ENCODE results near the gene CACNA2D1. TPM values are rescaled to one million over a fixed set of nuclear protein-coding genes. Genes with fewer than 3 reads are reported as not detected.

The CACNA2D1 gene
- total RNA-seq, 1 experiment from 2014 or later, result 13.6 TPM

DNA sequence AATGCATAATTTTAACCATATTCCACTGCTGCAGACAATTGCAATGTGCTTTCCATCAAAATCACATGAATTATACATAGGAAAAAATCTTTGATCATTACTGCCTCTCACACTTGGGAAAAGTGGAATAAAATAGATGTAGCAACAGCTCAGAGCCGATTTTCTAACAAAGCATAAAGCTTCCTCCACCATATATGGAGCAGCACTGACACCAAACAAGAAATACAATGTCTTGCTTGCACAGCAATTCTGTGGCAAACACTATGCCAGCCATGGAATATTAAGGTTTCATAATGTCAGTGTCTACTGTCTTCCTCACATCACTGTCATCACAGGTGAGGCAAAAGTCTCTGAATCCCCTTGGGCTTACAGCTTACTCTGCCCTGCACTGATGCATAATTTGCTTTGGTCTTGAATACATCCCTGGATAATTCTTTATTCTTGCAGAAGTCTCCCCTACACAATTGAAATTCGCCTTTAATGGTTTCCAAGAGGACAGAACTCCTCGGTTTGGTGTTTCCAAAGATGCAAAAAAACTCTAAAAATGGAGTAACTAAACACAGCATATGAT, 198.5 kb downstream of the CACNA2D1 start:
- no peak for DNase-seq (ENCODE audit: extremely low read depth, low read depth)

DNA sequence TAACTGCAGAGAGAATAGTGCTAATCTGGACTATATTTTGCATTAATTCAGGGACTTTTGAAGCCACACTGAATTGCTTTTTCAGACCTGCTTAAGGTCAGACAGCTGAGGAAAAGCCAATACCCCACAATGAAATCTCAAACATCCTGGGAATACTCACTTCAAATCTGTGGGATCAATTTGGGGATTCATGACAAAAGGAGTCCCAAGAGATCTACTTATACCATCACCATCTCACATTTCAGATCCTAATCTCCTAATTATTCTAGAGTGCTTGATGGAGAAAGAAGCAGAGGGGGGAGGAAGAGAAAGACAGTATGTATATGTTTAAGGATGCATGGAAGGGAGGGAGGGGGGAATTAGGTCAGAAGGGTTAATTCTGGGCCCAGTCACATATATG, 202.2 kb downstream of the CACNA2D1 start:
- DNase-seq (ENCODE audit: extremely low read depth, low read depth), result no peak

DNA sequence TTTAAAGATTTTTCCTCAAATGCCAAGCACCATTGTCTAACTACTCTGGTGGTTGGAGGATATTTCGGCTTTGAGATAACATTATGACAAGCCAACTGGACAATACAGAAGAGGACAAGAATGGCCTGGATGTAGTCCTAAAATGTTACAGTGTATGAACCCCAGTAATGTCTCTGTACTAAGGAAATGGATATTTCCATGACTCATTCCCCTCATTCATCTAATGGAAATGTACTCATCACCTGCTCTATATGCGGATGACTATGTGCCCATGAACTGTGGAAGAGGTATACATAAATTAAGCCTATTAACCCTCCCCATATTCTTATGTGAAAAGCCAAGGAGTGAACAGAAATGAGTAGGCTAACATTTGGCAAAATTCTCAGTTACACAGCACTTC, 207.9 kb downstream of the CACNA2D1 start:
- no peak for DNase-seq (ENCODE audit: extremely low read depth, low read depth)

DNA sequence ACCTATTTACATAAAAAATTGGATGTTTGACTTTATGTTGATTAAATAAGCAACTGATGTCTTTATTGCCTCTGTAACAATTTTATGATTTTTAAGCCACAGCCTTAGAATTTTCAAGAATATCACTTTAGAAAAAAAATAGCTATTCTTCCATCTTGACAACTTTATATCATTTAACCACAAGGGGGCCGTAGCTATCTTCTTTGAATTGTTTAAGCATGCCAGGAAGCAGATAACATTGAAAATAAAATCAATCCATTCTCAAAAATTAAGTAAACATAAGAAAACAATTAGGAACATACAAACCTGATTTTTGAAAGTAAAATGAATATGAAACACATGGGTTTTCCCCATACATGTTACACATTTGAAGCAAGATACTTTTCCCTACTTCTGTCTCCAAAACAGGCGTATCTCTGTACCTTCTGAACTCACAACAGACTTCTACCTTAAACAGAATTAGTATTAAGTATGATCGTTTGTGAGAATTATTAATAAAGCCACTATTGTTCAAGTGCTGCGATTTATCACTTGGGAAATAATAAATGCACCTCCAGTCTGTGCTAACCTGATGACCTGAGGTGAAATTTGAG, 209.0 kb downstream of the CACNA2D1 start:
- DNase-seq (ENCODE audit: extremely low read depth, low read depth), result peak; percentile 56

DNA sequence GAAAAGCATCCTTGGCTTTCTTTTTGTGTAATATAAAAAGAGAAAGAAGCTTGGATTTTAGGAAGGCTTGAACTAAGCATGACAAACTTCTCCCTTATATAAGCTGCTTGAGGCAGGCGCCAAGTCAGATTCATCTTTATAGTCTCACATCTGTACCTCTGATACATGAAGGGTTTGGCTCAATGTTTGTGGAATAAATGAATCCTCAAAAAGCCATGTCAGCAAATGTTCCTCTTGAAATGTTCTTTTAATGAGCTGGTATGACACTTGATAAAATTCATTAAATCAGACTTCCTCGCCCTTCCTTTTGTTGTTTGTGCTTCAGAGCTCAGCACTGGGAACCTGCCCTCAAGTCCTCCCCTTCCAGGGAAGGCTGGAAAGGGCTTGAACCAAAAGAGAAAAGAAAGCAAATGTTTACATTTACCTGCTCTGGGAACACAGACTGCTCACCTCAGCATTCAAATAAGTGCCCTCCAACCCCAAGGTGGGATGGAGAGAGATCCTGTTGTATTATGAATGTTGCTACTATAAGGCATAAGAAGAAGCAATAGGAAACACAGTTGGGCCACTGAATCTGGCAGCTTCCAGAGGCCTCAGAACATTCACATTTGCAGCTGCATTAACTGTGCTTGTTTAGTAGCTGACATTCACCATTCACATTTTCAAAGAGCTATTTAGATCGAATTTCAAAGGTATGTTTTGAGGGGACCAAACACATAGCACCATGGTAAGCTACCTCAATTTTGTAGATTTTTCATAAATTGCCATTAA, 212.6 kb downstream of the CACNA2D1 start:
- no peak for DNase-seq (ENCODE audit: extremely low read depth, low read depth)

DNA sequence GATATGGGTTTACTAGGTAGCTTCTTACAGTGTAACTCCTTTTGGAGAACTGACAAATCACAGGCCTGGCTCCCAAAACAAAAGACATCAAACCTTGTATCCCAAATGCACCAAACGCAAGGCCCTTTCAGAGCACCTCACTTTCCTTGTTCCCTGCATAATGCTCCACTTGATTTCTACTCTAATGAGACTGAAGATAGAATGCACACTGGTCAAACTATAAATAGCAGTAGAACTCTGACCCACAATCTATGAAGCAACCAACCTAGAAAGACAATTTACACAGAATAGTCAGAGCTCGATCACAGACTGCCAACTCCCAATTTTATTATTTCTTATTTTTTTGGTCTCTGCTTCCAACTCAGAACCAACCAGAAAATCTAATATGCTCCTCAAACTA, 214.4 kb downstream of the CACNA2D1 start:
- no peak for DNase-seq (ENCODE audit: extremely low read depth, low read depth)

DNA sequence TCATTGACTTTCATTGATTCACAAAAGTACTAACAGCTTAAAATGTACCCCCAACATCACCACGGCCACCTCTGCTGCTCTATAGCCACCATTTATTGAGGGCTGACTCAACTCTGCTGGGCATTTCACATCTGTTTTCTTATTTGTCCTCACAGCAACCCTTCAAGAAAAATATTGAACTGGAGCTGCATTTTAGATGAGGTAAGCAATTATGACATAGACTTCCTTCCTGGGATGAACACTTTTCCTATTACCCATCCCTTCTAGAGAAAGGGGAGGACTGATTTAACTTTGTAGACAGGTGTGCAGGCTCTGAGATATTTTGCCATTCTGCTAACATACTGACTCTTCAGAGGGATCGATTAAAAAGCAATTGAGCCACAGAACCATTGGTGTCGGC, 217.4 kb downstream of the CACNA2D1 start:
- no peak for DNase-seq (ENCODE audit: extremely low read depth, low read depth)

DNA sequence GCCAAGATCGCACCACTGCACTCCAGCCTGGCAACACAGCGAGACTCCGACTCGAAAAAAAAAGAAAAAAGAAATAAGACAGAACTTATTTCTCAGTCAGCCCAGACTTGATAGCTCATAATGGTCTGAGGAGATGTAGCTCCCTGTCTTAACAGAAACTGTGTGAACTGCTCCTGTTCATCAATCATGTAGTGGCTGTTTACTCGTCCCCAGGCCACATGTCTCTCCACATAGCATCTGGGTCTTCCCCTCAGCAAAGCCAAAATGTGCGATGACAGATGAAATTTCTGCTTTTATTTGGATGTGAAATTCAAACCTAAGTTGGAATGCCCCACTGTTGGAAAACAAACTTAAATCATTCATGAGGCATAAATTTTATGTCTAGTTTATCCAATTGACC, 219.0 kb downstream of the CACNA2D1 start:
- no peak for DNase-seq (ENCODE audit: extremely low read depth, low read depth)

DNA sequence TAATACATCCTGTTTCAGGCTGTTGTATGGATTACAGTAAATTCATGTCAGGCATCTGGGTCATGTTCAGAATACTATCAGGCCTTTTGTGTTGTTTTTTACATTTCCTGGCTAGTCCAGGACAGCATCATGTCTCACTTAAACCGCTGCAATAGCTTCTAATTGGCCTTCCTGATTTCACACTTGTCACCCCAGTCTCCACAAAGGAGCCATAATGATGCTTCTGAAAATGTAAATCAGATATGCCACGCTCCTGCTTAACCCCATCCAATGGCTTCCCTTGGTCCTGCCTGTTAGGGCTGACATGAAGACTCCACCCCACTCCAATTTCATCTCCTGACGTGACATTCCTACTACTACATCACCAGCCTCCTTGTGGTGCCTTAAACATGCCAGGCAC, 220.0 kb downstream of the CACNA2D1 start:
- DNase-seq (ENCODE audit: extremely low read depth, low read depth), result no peak

DNA sequence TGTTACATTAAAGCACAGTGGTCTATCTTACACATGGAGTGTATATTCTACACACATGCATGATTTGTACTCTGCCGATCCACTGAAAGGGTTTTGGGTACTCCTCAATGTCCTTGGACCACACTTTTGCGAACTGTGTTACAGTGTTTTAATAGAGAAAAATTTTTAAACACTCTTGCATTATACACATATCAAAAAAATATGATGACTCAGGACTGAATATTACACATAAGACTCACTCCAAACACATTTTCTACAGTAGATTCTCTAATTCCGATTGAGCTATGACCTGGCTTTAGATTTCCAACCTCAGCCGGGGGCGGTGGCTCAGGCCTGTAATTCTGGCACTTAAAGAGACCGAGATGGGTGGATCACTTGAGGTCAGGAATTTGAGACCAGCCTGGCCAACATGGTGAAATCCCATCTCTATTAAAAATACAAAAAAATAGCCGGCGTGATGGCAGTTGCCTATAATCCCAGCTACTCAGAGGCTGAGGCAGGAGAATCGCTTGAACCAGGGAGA, 222.4 kb downstream of the CACNA2D1 start:
- DNase-seq (ENCODE audit: extremely low read depth, low read depth), result no peak

DNA sequence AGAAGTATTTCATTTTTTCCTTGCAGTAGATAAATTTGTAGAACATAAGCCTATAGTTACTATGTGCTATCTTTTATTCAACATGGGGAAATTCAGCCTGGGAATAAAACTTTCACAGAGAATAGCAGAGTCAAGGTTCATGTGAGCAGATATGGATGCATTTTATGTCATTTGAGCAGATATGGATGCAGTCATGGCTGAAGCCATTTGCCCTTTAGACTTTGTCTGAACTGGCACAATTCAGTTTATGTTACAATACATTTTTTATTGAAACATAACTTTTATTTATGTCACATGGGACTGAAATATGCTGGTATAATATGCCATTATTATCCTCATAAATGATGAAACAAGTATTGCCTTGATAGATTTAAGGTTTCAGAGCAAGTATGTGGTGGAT, 231.1 kb downstream of the CACNA2D1 start:
- no peak for DNase-seq (ENCODE audit: extremely low read depth, low read depth)

DNA sequence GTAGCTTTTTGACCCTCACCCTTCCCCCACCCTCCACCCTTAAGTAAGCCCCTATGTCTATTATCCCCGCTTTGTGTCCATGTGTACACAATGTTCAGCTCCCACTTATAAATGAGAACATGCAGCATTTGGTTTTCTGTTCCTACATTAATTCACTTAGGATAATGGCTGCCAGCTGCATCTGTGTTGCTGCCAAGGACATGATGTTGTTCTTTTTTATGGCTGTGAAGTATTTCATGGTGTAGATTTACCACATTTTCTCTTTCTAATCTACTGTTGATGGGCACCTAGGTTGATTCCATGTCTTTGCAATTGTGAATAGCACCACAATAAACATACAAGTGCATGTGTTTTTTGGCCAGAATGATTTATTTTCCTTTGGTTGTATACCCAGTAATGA, 232.2 kb downstream of the CACNA2D1 start:
- no peak for DNase-seq (ENCODE audit: extremely low read depth, low read depth)

DNA sequence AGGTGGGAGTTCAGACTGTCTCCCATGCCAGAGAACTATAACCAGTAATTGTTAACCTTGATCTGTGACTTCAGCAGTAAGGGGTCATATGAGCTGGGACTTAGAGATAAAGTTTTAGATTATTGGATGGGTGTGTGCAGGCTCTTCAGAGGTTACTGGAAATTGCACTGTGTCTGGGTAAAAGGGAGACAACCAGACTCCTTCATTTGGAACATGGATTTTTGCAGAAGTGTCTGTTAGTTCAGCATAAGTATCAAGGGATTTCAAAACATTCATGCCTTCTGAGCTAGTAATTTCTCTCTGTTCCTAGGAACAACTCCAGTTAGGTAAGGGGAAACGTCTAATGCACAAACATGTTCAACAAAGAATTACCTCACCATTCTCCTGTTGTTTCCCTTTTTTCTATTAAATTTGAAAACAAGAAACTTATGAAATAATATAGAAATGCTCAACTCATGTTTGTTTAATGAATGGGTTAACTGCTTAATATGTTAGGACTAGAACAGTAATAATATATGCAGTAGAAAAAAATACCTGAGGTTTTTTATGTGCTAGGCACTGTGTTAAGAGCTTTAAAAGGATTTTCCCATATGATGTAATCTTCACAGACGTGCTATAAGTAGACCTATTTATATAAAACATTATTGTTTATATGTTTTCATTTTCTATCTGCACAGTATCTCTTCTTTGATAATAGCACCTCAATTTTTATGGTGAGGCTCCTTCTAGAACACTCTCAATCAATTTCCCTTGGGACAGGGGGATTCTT, 233.0 kb downstream of the CACNA2D1 start:
- no peak for DNase-seq (ENCODE audit: extremely low read depth, low read depth)

DNA sequence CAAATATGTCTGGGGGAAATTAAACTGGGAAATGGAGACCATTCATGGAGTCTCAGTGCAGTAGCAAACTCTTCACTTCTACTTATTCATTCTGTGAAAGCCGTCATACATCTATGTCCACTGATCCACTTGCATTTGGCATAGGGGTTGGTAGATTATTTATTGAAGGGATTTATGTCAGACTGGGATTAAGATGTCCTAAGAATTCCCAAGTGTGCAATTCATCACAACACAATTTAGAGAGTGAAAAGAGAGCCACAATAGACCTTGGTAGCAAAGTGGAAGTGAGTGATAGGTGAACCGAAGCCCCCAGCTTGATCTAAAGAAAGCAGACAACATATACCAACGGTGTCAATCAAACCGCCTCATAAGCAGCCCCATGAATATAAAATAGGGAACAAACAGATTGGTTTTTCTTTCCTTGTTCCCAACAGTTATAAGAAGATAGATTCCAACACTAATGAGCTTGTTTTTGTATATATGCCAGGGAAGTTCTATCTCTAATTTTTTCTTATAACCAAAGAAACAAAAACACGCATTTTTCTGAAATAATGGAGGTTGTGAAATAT, 234.3 kb downstream of the CACNA2D1 start:
- no peak for DNase-seq (ENCODE audit: extremely low read depth, low read depth)

DNA sequence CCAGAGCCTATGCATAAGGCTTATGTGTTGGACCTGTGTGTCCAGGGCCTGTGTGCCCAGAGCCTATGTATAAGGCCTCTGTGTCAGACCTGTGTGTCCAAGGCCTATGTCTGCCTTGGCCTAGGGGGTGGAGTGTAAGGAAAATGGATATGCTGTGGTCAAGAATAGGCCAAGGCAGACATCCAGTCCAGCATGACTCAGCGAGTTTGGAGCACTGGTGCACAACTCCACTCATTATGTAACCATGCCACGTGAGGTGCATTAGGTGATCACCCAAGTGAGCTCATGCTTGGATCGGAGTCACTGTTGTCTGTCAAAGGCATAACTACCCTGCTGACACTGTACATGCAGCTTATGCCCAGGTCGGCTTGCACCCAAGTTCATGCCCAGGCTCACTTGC, 238.9 kb downstream of the CACNA2D1 start:
- DNase-seq (ENCODE audit: extremely low read depth, low read depth), result peak; percentile 29

DNA sequence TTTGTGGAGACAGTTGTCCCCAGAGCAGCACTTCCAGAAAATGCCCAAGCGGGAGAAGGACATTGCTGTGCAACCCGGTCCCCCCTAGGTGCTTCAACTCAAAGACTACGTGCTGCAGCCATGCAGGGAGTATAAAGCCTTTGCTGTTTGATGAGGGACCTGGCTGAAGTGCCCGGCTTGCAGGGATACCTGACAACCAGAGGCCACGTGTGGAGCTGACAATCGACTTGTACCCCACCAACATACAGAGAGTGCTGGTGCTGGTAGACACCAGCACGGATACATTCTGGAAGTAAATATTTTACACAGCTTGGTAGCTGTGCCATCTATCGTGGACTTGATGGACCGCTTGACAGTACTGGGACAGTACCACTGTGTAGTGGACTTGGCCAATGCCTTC, 240.6 kb downstream of the CACNA2D1 start:
- DNase-seq (ENCODE audit: extremely low read depth, low read depth), result no peak

DNA sequence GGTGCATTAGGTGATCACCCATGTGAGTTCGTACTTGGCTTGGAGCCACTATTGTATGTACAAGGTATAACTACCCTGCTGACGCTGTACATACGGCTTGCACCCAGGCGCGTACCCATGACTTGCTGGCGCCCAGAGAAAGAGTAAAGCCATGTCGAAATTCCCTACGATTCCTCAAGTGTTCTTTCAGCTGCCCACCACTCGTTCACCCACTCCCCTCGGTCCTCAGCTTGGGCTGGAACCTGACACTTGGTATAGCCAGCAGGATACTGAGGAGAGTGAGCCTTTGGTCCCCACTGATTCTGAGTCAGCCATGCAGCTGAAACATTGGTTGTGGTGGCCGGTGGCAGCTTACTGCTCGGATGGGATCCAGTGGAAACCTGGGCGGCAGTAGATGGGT, 241.5 kb downstream of the CACNA2D1 start:
- DNase-seq (ENCODE audit: extremely low read depth, low read depth), result no peak

DNA sequence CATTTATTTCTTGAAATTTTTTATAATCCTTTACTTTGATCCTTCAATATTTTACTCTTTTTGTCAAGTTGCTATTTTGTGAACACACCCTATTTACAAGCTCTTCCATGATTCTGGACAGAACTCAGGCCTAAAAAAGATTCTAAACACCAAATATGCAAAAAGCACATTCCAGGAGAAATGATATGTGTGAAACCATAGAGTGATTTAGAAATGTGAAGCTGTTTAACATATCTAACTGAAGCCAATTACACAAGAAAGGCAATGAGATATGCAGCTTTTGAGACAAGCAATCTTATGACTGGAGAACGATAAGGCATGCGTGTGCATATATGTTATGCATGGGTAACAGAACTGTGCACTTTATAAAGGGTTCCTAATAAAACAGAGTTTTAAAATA, 243.0 kb downstream of the CACNA2D1 start:
- DNase-seq (ENCODE audit: extremely low read depth, low read depth), result no peak

DNA sequence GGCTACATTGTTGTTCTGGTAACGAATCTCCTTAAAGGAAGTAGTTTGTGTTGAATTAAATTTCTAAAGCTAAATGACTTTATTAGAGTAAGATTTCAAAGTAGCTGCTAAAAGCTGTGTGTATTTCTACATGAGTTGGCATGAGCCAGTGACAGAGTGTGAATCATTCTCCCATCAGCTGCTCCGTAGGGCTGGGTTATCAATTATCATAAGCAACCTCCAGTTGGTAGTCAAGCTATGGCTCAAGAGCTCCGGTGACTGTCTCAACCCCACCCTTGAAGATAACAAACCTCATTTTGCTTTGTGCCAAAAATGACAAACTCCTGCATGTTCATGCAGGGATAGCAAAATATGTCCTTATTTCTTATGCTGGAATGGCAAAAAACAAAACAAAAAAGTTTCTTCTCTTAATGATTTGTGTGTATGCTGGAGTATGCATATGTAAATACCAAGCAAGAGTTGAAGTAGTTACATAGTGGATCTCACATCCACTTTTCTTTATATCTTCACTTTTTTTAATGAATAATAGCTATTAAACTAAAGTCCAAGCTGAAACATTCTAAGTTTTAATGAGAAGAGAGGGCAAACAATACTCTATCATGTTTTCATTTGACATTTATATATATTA, 249.4 kb downstream of the CACNA2D1 start:
- DNase-seq (ENCODE audit: extremely low read depth, low read depth), result no peak

DNA sequence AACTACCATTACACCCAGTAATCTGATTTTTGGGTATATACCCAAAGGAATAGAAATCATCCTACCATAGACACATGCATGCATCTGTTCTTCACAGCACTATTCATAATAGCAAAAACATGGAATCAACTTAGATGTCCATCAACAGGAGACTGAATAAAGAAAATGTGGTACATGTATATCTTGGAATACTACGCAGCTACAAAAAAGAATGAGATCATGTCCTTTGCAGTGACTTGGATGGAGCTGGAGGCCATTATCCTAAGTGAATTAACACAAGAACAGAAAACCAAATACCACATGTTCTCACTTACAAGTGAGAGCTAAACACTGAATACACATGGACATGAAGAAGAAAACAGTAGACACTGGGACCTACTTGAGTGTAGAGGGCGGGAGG, 254.9 kb downstream of the CACNA2D1 start:
- no peak for DNase-seq (ENCODE audit: extremely low read depth, low read depth)

All from NCI-H460 (cell line).